Activated naive CD8-positive, alpha-beta T cell (primary cell): Measurements from ENCODE around the gene KLRF2.
"Not testable (repeated sequence)": the region's sequence is repeated elsewhere in the genome, so short reads cannot be mapped to it uniquely, and the experiment has no call there.

Experiments used
- H3K27ac Mint-ChIP-seq: one replicate; pipeline ENCODE4 v1.8.0; 2021; ENCODE audit warnings: mixed read lengths
- H3K27me3 Mint-ChIP-seq: one replicate; pipeline ENCODE4 v1.8.0; 2021; ENCODE audit warnings: mixed read lengths
- H3K36me3 Mint-ChIP-seq: one replicate; pipeline ENCODE4 v1.8.0; 2021; ENCODE audit warnings: mixed read lengths
- H3K4me1 Mint-ChIP-seq: one replicate; pipeline ENCODE4 v1.8.0; 2021; ENCODE audit warnings: low read depth, mixed read lengths
- H3K4me3 Mint-ChIP-seq: one replicate; pipeline ENCODE4 v1.8.0; 2021; ENCODE audit warnings: mild to moderate bottlenecking, mixed read lengths
- H3K9me3 Mint-ChIP-seq: one replicate; pipeline ENCODE4 v1.8.0; 2021; ENCODE audit warnings: low read depth, mixed read lengths

Gene KLRF2

DNA sequence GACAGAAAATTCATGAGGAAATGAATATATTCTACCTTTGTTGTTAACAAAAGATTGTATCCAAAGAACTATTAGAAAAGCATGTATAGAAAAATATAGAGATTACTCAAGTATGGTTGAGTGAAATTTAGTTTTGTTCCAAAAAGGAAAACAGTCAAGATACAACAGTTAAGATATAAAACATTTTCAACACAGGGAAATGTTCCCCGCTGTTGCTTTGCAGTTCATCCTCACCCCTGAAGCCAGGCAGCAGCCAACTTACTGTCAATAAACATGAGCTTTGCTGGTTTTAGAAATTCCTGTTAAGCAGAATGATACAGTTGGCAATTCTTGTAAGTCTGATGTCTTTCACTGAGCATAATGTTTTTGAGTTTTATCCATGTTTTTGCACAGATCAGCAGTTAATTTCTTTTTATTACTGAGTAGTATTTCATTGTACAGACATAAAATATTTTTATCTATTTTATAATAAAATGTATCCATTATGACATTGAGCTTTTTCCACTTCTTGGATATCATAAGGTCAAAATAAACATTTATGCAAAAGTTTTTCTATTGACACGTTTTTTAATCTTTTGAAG is 10.9 kb upstream of the KLRF2 start:
- Mint-ChIP-seq H3K4me3 (peak overlapping the region; percentile 86), H3K27me3 (no peaks in the 10 kb centered on the region), H3K4me1 (peaks cover 32% of the 10 kb centered on the region), H3K9me3 (no peaks in the 10 kb centered on the region), H3K27ac (peak overlapping the region; percentile 99), H3K36me3 (peaks cover 2% of the 10 kb centered on the region)

DNA sequence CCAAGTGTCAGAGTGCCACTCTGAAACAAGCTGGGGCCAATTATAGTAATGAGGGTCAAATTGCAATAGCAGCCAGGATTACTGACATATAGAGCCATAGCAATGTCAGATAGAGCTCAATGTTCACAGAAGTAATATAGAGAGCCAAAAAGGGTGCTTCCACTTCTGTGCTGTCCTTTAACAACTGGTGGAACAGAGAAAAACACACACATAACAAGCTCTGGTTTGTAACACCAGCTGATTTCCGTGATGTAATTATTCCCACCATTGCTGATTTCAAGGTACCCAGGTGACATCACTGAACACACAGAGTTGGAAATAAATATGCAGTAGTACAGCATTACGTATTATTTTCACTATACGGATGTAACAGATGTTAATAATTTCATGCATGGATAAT is 9.1 kb upstream of the KLRF2 start:
- Mint-ChIP-seq H3K27me3 (no peaks in the 10 kb centered on the region), H3K9me3 (no peaks in the 10 kb centered on the region), H3K4me1 (peaks cover 25% of the 10 kb centered on the region), H3K4me3 (no peak overlapping the region), H3K36me3 (peaks cover 2% of the 10 kb centered on the region), H3K27ac (peak overlapping the region; percentile 61)

DNA sequence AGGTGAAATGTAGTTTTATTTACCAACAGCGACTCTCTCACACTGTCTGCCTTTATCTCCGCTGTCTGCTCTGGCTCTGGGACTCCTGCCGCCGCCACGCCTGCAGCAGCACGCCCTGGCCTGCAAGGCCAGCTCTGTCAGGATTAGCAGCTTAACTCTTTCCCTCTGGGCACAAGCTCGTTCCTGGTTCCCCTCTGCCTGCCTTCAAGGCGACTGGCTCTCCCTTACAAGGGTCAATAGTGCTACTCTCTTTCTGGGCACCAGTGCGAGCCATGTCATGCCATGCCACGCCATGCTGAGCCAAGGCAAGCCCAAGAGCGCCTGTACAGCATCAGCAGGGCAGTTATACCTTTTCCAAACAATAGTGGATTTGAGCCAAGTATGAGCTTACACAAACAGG is 8.5 kb upstream of the KLRF2 start:
- Mint-ChIP-seq H3K4me3 (no peak overlapping the region), H3K27ac (peak overlapping the region; percentile 54), H3K4me1 (peaks cover 25% of the 10 kb centered on the region)

DNA sequence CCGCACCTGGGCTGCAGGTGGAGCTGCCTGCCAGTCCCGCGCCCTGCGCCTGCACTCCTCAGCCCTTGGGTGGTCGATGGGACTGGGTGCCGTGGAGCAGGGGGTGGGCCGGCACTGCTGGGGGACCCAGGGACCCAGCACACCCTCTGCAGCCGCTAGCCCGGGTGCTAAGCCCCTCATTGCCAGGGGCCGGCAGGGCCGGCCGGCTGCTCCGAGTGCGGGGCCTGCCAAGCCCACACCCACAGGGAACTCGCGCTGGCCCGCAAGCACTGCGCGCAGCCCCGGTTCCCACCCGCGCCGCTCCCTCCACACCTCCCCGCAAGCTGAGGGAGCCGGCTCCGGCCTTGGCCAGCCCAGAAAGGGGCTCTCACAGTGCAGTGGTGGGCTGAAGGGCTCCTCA is 5.2 kb upstream of the KLRF2 start:
- H3K27ac Mint-ChIP-seq, H3K27me3 Mint-ChIP-seq, H3K9me3 Mint-ChIP-seq, H3K4me3 Mint-ChIP-seq, H3K36me3 Mint-ChIP-seq: not testable (repeated sequence)
- peaks cover 17% of the 10 kb centered on the region for H3K4me1 Mint-ChIP-seq

More for the DNA sequence above, 8.5 kb upstream of the KLRF2 start:
- no peaks in the 10 kb centered on the region for H3K9me3 Mint-ChIP-seq
- H3K27me3 Mint-ChIP-seq, result no peaks in the 10 kb centered on the region
- peaks cover 2% of the 10 kb centered on the region for H3K36me3 Mint-ChIP-seq

DNA sequence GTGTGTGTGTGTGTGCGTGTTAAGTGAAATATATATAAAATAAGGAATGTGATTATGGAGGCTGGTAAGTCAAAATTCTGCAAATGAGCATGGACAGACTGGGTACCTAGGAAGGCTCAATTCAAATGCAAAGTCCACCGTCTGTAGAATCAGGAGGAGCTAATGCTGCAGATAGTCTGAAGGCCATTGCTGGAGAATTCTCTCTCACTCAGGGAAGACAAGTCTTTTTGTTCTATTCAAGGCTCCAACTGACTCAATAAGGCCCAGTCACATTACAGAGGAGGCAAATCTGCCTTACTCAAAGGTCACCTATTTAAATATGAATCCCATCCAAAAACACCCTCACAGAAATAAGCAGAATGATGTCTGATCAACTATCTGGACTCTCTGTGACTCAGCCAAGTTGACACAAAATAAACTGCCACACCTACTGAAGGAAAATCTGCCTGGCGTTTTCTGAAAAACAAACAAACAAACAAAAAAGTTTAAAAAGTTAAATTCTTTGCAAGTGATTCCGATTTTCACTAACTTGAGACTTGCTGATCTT is 684 bp upstream of the KLRF2 start:
- H3K27me3 Mint-ChIP-seq, result no peaks in the 10 kb centered on the region
- H3K27ac Mint-ChIP-seq, result no peak overlapping the region
- H3K9me3 Mint-ChIP-seq, result no peaks in the 10 kb centered on the region
- H3K4me3 Mint-ChIP-seq, result no peak overlapping the region
- H3K36me3 Mint-ChIP-seq, result no peaks in the 10 kb centered on the region
- peaks cover 11% of the 10 kb centered on the region for H3K4me1 Mint-ChIP-seq

DNA sequence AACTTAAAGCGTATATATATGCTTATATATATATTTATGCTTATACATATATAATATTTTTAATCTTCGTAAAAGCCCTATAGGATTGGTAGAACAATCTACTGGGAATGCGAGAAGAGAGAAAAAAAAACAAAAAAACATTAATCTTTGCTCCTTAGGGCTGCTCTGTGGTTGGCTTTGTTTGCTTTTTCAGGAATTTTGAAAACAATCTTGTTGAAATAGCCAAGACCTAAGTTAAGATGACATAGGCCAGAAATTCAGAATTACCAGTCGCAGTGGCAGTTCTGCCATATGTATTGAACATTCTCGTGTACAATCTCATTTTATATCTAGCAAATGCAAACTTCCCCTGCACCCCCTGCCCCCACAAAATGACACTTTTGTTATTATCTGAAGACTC is 699 bp downstream of the KLRF2 start:
- no peaks in the 10 kb centered on the region for H3K9me3 Mint-ChIP-seq
- peaks cover 12% of the 10 kb centered on the region for H3K4me1 Mint-ChIP-seq
- H3K27ac Mint-ChIP-seq, result no peak overlapping the region
- no peak overlapping the region for H3K4me3 Mint-ChIP-seq
- H3K36me3 Mint-ChIP-seq, result no peaks in the 10 kb centered on the region
- H3K27me3 Mint-ChIP-seq, result no peaks in the 10 kb centered on the region

DNA sequence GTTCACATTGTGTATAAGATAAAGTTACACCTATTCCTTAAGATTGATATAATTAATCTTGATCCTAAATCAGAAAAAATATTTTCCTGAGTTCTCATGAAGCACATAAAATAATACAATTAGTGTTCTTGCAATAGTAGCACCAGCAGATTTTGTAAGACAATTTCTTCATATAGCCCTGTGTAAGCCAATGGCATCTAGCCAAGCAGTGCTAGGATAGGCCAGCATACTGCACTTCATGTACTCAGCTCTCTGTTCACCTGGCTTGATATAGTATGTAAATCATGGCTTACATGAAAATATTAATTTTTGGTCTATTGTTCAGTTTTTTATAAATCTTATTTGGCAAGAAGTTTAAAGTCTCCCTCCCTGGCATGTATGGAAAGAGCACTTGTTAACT is 1.9 kb downstream of the KLRF2 start:
- Mint-ChIP-seq H3K36me3 (no peaks in the 10 kb centered on the region), H3K4me1 (peaks cover 12% of the 10 kb centered on the region), H3K27ac (no peak overlapping the region), H3K4me3 (no peak overlapping the region), H3K27me3 (no peaks in the 10 kb centered on the region), H3K9me3 (no peaks in the 10 kb centered on the region)

DNA sequence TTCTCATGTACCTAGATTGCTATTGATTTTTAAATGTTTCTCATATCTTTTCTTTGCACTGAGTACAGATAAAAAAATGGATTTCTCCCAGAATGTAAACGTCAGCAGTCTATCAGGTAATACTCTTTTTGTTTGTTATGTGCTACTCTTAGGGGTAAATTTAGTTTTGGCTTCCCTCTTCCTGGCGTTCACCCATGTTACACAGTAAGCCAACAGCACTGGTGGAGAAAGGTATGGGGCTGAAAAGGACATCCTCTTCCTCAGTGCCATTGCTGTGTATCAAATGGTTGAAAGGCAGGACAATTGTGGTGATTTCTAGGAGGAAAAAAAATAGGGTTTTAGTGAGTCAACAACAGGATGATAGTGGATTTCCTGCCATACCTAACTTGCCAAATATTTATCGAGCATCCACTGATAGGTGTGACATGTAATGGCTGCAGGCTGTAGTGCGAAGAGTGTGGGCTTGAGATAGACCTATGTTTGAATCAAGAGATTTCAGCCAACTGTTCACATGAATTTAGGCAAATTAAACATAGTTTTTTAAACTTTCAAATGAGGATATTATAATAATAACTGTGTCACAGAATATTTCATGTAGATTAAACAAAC is 7.5 kb downstream of the KLRF2 start:
- peaks cover 14% of the 10 kb centered on the region for H3K4me1 Mint-ChIP-seq
- H3K9me3 Mint-ChIP-seq, result no peaks in the 10 kb centered on the region
- H3K27me3 Mint-ChIP-seq, result no peaks in the 10 kb centered on the region
- no peak overlapping the region for H3K27ac Mint-ChIP-seq
- H3K36me3 Mint-ChIP-seq, result no peaks in the 10 kb centered on the region
- no peak overlapping the region for H3K4me3 Mint-ChIP-seq

DNA sequence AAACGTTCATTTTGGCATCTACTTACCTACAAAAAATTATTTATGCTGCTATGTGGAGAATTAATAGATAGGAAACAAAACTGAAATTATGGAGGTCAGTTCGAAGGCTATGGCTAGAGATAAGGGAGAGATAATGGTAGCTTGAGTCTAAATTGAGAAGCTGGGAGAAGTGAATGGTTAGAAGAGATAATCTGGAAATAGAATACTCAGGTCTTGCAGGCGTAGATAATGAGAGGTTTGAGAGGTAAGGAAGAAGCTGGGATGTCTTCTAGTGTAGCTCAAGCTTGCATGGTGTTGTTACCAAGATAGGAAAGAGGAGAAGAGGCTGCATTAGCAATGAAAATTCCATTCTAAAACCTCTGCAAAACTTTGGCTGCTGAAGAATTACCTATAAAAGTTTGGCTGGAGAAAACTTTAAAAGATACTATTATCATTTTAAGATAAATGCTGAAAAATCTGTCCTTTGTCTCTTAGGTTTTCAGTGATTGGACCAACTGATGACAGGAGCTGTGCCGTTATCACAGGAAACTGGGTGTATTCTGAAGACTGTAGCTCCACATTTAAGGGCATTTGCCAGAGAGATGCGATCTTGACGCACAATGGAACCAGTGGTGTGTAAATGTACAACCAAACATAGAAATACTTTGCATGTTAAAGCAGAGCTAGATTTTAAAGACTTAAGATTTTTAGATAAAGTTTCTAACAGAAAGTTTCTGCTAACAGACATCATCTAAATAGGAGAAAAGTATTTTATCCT is 14.1 kb downstream of the KLRF2 start:
- no peaks in the 10 kb centered on the region for H3K36me3 Mint-ChIP-seq
- no peak overlapping the region for H3K4me3 Mint-ChIP-seq
- H3K27me3 Mint-ChIP-seq, result no peaks in the 10 kb centered on the region
- H3K27ac Mint-ChIP-seq, result no peak overlapping the region
- peaks cover 17% of the 10 kb centered on the region for H3K4me1 Mint-ChIP-seq
- no peaks in the 10 kb centered on the region for H3K9me3 Mint-ChIP-seq

DNA sequence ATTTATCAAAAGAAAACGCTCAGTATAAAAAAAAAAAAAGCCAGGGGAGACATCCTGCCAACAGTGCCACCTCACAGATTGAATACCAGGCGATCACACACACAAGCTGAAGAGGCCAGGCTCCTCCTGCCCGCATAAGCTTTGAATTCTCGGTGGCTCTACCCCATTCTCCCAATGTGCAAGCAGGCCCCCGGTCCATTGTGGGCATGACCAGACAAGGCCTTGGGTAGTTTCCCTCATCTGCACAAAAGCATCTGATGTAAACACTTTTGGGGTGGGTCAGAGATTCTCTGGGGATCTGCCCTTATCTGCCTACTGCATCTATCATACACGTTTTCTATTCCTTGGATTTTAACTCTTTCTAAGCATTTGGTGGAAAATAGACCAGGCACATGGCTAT is 16.2 kb downstream of the KLRF2 start:
- no peak overlapping the region for H3K4me3 Mint-ChIP-seq
- H3K9me3 Mint-ChIP-seq, result peaks cover 7% of the 10 kb centered on the region
- H3K27me3 Mint-ChIP-seq, result no peaks in the 10 kb centered on the region
- H3K4me1 Mint-ChIP-seq, result peaks cover 17% of the 10 kb centered on the region
- H3K27ac Mint-ChIP-seq, result no peak overlapping the region
- H3K36me3 Mint-ChIP-seq, result peaks cover 3% of the 10 kb centered on the region

DNA sequence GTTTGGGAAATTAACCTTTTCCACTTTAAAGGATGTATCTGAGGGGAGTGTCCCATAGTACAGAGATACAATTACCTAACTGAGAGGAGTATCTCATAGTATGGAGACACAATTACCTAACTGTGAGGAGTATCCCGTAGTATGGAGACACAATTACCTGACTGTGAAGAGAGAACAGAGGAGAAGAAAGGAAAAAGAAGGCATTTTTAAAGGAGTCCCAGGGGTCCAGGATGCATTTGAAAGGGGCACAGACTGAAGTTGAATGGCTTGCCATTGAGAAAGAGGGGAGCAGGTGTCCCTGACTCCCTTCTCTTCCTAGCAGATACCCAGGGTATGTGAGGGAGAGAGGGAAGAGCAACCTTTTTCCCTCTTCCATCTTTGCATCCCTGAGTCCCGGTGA is 17.9 kb downstream of the KLRF2 start:
- Mint-ChIP-seq H3K9me3 (peaks cover 10% of the 10 kb centered on the region), H3K36me3 (peaks cover 11% of the 10 kb centered on the region), H3K4me1 (peaks cover 14% of the 10 kb centered on the region), H3K4me3 (no peak overlapping the region), H3K27ac (no peak overlapping the region), H3K27me3 (no peaks in the 10 kb centered on the region)

DNA sequence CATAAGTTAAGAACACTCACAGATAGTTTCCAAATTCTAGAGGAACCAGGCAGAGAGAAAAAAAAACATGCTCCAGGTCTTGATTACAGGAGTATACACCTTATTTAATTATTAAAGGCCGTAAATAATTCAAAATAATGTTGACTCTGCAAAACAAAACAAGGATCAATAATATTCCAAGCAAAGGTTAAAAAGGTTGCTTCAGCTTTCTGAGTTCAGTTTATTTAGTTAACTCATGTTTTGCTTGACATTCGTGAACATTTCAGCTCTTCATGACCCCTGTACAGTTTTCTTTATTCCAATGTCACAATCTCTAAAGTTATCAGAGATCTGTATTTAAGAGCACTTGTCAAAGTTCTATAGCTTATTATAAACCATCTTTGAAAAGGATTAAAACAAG is 19.6 kb downstream of the KLRF2 start:
- peaks cover 20% of the 10 kb centered on the region for H3K4me1 Mint-ChIP-seq
- peaks cover 10% of the 10 kb centered on the region for H3K9me3 Mint-ChIP-seq
- no peak overlapping the region for H3K27ac Mint-ChIP-seq
- H3K36me3 Mint-ChIP-seq, result peaks cover 14% of the 10 kb centered on the region
- no peaks in the 10 kb centered on the region for H3K27me3 Mint-ChIP-seq
- no peak overlapping the region for H3K4me3 Mint-ChIP-seq

DNA sequence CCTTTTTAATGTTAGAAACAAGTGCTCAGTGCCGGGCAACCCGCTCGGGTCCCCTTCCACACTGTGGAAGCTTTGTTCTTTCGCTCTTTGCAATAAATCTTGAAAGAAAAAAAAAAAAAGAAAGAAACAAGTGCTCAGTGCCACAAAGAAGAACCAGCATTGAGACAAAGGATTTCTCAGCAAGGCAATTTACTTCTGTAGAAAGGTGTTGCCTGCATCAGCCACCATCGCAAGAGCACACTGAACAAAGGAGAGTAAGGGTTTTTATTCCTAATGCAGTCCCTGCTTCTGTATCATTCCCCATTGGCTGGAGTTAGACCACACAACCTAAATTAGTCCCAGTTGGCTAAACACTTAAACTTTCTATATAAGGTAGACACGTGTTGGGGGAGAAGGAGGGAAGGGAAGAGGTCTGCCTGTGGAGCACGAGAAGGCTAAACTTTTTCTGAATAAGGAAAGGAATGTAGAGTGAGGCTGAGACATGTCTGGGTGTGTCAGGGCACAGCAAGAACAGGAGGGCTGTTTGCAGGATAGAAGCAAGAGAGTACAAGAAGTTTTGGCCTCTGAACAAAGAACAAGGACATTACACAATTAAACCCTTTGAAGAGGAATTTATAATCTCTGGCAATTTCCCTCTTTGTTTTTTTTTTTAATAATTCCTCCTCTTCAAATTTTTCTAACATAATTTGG is 21.4 kb downstream of the KLRF2 start:
- Mint-ChIP-seq H3K27ac (no peak overlapping the region), H3K4me1 (peaks cover 33% of the 10 kb centered on the region), H3K4me3 (no peak overlapping the region), H3K36me3 (peaks cover 14% of the 10 kb centered on the region), H3K27me3 (no peaks in the 10 kb centered on the region), H3K9me3 (peaks cover 10% of the 10 kb centered on the region)

DNA sequence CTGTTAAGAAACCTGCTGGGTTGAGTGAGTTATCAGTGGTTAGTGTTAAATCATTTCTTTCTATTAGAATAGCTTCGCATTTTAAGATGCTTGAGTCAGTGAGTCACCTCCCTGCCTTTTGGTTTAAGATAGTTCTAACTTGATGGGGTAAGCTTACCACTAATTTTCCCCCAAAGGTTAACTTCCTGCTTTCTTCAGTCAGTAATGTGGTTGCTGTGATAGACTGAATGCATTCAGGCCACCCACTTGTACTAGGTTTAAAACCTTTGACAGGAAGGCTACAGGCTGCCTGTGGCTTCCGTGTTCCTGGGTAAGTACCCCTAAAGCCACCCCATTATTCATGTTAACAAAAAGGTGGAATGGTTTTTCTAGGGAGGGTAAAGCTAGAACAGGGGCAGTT is 25.6 kb downstream of the KLRF2 start:
- peaks cover 40% of the 10 kb centered on the region for H3K4me1 Mint-ChIP-seq
- H3K27me3 Mint-ChIP-seq, result no peaks in the 10 kb centered on the region
- peaks cover 20% of the 10 kb centered on the region for H3K9me3 Mint-ChIP-seq
- H3K36me3 Mint-ChIP-seq, result peaks cover 27% of the 10 kb centered on the region
- peak overlapping the region; percentile 90 for H3K27ac Mint-ChIP-seq
- H3K4me3 Mint-ChIP-seq, result peak overlapping the region; percentile 71

DNA sequence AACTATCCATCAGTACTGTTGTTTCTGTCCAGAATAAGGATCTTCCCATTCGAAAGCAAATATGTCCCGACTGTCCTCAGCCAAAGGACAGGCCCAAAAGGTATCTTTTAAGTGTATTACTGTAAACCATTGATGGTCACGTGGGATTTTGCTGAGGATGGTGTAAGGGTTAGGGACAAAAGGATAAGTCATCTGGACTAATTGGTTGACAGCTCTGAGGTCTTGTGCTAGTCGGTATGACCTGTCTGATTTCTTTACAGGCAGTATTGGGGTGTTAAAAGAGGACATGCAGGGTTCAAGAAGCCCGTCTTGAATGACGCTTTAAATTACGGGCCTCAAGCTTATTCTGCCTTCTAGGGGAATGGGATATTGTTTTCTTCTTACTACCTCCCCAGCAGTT is 26.5 kb downstream of the KLRF2 start:
- no peak overlapping the region for H3K4me3 Mint-ChIP-seq
- peak overlapping the region; percentile 90 for H3K27ac Mint-ChIP-seq
- H3K27me3 Mint-ChIP-seq, result no peaks in the 10 kb centered on the region
- peaks cover 16% of the 10 kb centered on the region for H3K9me3 Mint-ChIP-seq
- peaks cover 27% of the 10 kb centered on the region for H3K36me3 Mint-ChIP-seq
- peaks cover 44% of the 10 kb centered on the region for H3K4me1 Mint-ChIP-seq
